OCI-LY3 (cell line): ENCODE results near the gene LYST.

ENCODE experiments used
- CTCF ChIP-seq: fragments of 200-600, 300-600 bp; sonication (generic); IDR thresholded peaks from 2 replicates; pipeline ENCODE4 v1.5.1; 2014; ENCODE audit warnings: antibody characterized with exemption, low read length, low read depth
- EZH2phosphoT487 ChIP-seq: fragments of 200-600 bp; shearing (Covaris generic); IDR thresholded peaks from 2 replicates; pipeline ENCODE4 v1.6.1; 2018; ENCODE audit warnings: antibody characterized with exemption, mixed run types, low read depth

DNA sequence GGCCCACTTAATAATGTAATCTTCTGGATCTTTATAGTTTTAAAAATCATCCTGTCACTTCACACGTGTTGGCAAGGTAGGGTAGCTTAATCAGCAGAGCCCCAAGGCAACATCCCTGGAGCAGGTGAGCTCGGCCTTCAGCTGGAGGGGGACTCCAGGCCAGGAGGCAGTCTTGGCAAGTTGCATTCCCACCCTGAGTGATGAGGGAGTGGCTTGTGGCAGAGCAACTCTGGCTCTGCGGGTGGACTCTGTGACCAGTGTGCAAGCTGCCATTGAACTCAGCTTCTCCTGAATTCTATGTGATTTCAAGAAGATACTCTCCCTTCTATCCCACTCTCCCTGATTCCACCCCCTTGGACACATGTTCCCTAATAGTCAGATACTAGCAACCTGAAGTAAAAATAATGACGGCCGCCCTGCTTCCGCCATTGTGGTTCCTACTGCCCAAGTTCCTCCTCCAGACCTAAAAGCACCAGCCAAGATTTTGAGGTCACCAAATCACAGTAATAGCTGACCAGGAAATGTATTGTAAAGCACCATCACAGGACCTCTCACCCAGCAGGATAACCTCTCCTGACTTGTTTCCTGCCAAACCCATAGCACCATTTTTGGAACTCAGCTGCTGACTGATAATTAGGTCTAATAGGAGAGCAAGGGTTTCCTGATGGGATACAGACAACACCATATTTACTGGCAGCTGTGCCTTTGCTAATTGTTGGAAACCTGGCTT, 11.5 kb upstream of the LYST start:
- TF ChIP-seq CTCF: no peak
- no peak for TF ChIP-seq EZH2phosphoT487
